HG03575 (cell line): ENCODE results near the gene SLC25A19.
"Not testable (repeated sequence)": the region's sequence is repeated elsewhere in the genome, so short reads cannot be mapped to it uniquely, and the experiment has no call there.

Experiments used
- ATAC-seq: cut with Tn5 transposase; IDR thresholded peaks from one replicate; pipeline ENCODE4 v1.9.1; 2021; ENCODE audit not compliant: unreplicated experiment, insufficient number of reproducible peaks, low FRiP score; ENCODE audit errors: extremely low read depth

SLC25A19 gene

GRCh38 chr17:75307957-75308731 is 18.9 kb upstream of the SLC25A19 start:
- no peak for ATAC-seq

DNA sequence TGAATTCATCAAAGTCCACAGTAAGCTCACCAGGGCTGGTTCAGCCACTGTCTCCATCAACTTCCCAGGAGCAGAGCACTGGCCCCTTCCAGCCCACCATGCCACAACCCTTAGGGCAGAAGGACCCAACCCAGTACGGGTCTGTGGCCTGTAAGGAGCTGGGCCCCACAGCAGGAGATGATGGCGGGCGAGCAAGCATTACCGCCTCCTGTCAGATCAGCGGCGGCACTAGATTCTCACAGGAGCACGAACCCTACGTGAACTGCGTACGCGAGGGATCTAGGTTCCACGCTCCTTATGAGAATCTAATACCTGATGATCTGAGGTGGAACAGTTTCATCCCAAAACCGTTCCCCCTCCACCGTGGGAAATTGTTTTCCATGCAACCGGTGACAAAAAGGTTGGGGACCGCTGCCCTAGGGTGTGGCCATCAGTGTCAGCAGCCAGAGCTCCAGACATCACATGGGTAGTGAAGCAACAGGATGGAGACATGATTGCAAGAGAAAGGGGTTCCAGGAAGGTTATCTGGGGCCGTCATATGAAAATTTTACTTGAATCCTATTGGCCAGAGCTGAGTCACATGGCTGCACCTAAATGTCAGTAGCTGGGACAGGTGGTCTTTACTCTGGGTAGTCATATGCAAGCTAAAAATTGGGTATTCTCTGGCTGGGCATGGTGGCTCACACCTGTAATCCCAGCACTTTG is 12.4 kb upstream of the SLC25A19 start:
- ATAC-seq = no peak

GRCh38 chr17:75301049-75301448 is 11.8 kb upstream of the SLC25A19 start:
- no peak for ATAC-seq

DNA sequence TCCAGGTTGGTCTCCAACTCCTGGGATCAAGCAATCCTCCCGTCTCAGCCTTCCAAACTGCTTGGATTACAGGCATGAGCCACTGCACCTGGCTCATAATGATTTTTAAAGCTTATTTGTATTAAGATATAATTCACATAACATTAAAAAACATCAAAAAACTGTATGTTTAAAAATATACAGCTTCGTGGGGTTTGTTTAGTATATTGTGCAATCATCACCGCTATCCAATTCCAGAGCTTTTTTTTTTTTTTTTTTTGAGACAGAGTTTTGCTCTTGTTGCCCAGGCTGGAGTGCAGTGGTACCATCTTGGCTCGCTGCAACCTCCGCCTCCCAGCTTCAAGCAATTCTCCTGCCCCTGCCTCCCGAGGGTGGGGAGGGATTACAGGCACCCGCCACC is 11.0 kb upstream of the SLC25A19 start:
- ATAC-seq = no peak

- peak; percentile 47 for ATAC-seq
These were observed 6.2 kb upstream of the SLC25A19 start for GRCh38 chr17:75295201-75296158.

GRCh38 chr17:75292810-75293448 is 3.7 kb upstream of the SLC25A19 start:
- ATAC-seq = not testable (repeated sequence)

DNA sequence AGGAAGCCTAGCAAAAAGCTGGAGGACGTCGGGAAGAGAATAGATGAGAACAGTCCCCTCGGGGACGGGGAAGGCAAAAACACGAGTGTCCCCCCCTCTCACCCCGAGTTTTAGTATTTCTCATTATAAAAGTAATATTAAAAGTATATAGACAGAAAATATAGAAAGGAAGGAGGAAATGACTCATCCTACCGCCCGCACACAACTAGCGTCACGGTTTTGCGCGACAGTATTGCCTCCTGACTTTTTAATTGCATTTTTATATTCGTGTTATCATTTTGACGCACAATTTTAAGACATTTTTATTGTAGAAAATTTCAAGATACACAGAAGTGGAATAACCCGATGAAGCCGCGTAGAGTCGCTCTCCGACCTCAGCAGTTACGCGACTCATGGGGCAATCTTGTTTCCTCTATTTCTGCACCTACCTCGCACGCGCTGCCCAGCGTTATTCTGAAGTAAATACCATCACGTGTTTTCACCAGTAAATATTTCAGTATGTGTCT is 652 bp upstream of the SLC25A19 start:
- ATAC-seq = no peak

GRCh38 chr17:75288770-75289114 is 491 bp downstream of the SLC25A19 start:
- ATAC-seq = no peak

- no peak for ATAC-seq
These were observed 874 bp downstream of the SLC25A19 start for GRCh38 chr17:75288359-75288758.

- no peak for ATAC-seq
These were observed 2.0 kb downstream of the SLC25A19 start for GRCh38 chr17:75287221-75287620.

- no peak for ATAC-seq
These were observed 4.1 kb downstream of the SLC25A19 start for GRCh38 chr17:75285123-75285522.

DNA sequence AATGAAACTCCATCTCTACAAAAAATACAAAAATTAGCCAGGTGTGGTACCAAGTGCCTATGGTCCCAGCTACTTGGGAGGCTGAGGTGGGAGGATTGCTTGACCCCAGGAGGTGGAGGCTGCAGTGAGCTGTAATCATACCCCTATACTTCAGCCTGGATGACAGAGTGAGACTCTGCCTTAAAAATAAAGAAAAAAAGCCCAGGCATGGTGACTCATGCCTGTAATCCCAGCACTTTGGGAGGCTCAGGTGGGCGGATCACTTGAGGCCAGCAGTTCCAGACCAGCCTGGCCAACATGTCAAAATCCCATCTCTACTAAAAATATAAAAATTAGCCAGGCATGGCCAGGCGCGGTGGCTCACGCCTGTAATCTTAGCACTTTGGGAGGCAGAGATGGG is 9.0 kb downstream of the SLC25A19 start:
- not testable (repeated sequence) for ATAC-seq

DNA sequence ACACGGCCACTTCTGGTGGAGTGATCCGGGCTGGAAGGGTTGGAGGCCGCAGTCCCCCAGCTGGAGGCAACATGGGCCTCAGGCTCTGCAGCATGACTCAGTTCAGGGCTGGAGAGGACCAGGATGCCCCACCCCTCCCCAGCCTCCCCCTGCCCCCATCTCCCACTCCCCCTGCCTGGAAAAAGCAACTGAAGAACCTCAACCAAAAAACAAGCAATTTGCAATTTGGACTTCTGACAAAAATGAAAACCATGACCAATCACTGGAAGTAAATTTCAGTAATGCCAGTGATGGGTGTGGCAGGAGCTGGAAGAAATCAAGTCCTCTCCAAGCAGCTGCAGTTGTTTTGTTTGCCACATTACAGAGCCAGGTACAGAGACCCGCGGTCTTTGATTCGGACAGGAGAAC is 11.6 kb downstream of the SLC25A19 start:
- no peak for ATAC-seq

- no peak for ATAC-seq
These were observed 15.1 kb downstream of the SLC25A19 start for GRCh38 chr17:75273977-75274708.

GRCh38 chr17:75272848-75273184 is 16.4 kb downstream of the SLC25A19 start:
- no peak for ATAC-seq

DNA sequence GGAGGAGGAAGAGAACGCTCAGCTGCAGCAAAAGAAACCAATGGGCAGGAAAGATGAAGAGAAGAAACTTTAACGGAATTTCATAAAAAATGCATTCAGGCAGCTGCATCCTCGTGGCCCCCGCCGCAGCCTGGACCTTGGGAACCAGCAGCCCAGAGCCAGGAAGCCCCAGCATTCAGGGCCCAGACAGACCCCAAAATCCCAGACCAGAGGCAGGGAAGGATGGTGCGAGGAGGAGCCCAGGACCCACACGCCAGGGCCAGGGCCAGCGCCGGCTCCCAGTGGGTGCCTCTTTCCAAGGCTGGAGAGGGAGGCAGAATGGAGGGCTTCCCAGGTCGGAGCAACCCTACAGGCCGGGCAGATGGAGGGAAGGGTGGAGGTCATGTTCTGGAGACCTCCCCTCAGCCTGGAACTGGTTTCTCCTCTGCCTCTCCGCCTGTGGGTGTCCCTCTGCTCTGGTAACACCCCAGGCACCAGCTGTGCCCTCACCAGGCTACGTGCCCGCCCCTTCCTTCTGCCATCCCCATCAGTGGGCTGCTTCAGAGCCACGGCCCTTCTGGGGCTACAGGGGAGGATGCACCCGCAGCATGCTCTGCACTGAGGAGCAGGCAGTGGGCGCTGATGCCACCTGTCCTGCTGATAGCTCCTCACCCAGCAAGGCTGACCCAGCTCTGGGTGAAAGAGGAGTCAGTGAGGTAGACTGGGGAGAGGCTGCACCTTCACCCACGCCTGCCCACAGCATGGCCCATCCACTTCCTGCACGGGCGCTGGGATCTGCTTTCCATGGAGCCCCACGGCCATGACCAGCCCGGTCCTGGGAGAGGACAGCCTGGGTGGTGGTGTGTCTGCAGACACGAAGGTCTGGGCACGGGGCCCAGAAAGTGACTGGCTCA is 17.0 kb downstream of the SLC25A19 start:
- no peak for ATAC-seq

DNA sequence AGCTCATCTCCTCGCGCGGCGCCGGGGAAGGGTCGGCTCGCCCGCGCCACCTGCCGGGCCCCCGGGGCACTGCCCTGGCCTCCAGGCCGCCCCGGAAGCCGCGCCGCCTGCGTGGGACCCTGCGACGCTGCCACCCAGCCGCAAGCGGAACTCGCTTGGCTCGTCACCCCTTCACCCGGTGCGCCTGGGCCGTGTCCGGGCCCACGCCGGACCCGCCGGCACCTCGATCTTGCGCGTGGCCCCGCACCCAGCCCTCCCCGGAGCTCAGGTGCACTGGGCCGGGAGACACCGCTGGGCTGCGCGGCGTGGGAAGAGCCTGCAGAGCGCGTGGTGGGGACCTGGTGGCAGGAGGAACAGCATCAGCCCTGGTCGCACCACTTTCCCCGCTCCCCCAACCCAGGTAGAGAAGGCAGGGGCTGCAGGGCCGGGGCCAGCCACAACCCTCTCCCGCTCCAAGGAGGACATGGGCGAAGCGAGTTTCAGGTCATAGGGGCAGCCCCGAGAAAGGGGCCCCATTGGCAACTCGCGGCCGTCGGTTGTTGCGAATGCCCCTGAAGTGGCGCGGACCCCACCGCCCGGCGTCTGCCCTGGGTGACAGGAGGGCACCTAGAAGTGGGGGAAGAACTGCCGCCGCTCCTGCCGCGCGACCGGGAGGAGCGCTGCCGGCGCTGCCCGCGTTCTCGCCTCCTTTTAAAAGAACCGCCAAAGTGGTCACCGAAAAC is 17.8 kb downstream of the SLC25A19 start:
- ATAC-seq = no peak
